Neuronal stem cell (in vitro differentiated cells): ENCODE data around the gene CCDC187.

Experiments used
- DNase-seq: peaks from one replicate; pipeline ENCODE4 v3.0.0-alpha.2; 2013; ENCODE audit warnings: low spot score
- H2AFZ ChIP-seq: one replicate; pipeline ENCODE4 v1.6.1; 2013; ENCODE audit warnings: mild to moderate bottlenecking, low read length, inconsistent platforms
- H2AK5ac ChIP-seq: 2 replicates; pipeline ENCODE4 v1.6.1; 2013; ENCODE audit warnings: low read depth, mild to moderate bottlenecking, inconsistent platforms, low read length, moderate library complexity, mixed read lengths
- H2BK120ac ChIP-seq: 2 replicates; pipeline ENCODE4 v1.6.1; 2013; ENCODE audit warnings: low read depth, mild to moderate bottlenecking, inconsistent platforms, low read length, moderate library complexity, mixed read lengths
- H2BK12ac ChIP-seq: one replicate; pipeline ENCODE4 v1.6.1; 2013; ENCODE audit warnings: low read length, inconsistent platforms
- H2BK15ac ChIP-seq: 2 replicates; pipeline ENCODE4 v1.6.1; 2013; ENCODE audit warnings: mild to moderate bottlenecking, low read length, inconsistent platforms, mixed read lengths
- H2BK5ac ChIP-seq: one replicate; pipeline ENCODE4 v1.6.1; 2013; ENCODE audit warnings: inconsistent platforms, mild to moderate bottlenecking, low read length, moderate library complexity
- H3K14ac ChIP-seq: one replicate; pipeline ENCODE4 v1.6.1; 2013; ENCODE audit warnings: low read length, inconsistent platforms
- H3K18ac ChIP-seq: 2 replicates; pipeline ENCODE4 v1.6.1; 2013; ENCODE audit warnings: low read length, inconsistent platforms
- H3K23ac ChIP-seq: 2 replicates; pipeline ENCODE4 v1.6.1; 2013; ENCODE audit warnings: low read depth, mild to moderate bottlenecking, mixed read lengths, low read length, inconsistent platforms; ENCODE audit not compliant: poor library complexity
- H3K27ac ChIP-seq: replicated peaks from 3 replicates; pipeline ENCODE4 v1.5.1; 2013; ENCODE audit warnings: low read length, inconsistent platforms
- H3K27me3 ChIP-seq, 3 experiments: 2 replicates each; pipeline ENCODE4 v1.6.1; 2013; ENCODE audit warnings: low read length in 3 of 3, mild to moderate bottlenecking in 2 of 3, inconsistent platforms in 1 of 3, low read depth in 1 of 3, mixed read lengths in 1 of 3, moderate library complexity in 1 of 3; ENCODE audit not compliant: control insufficient read depth in 3 of 3, insufficient read depth in 3 of 3
- H3K36me3 ChIP-seq, 2 donors: replicated peaks in 1 of 2; 2 replicates each; pipeline ENCODE4 v1.6.1; 2013; ENCODE audit warnings: low read length in 2 of 2; ENCODE audit not compliant: control insufficient read depth in 2 of 2, insufficient read depth in 2 of 2
- H3K4ac ChIP-seq: 2 replicates; pipeline ENCODE4 v1.6.1; 2013; ENCODE audit warnings: inconsistent platforms, mild to moderate bottlenecking, low read length, moderate library complexity
- H3K4me1 ChIP-seq, 2 donors: 1 replicate in 1 of 2; 2 replicates in 1 of 2; pipeline ENCODE4 v1.6.1; 2013; ENCODE audit warnings: low read length in 2 of 2, low read depth in 1 of 2; ENCODE audit not compliant: control insufficient read depth in 2 of 2, insufficient read depth in 1 of 2
- H3K4me2 ChIP-seq: one replicate; pipeline ENCODE4 v1.6.1; 2013; ENCODE audit warnings: mild to moderate bottlenecking, low read length, inconsistent platforms; ENCODE audit not compliant: insufficient read depth, poor library complexity, severe bottlenecking
- H3K4me3 ChIP-seq, 2 donors: 2 replicates each; pipeline ENCODE4 v1.5.1; 2013; ENCODE audit warnings: low read length in 2 of 2, mild to moderate bottlenecking in 2 of 2, inconsistent platforms in 1 of 2, moderate library complexity in 1 of 2
- H3K79me1 ChIP-seq: one replicate; pipeline ENCODE4 v1.6.1; 2013; ENCODE audit warnings: low read depth, mild to moderate bottlenecking, inconsistent platforms, low read length, moderate library complexity
- H3K9ac ChIP-seq: one replicate; pipeline ENCODE4 v1.6.1; 2013; ENCODE audit warnings: mild to moderate bottlenecking, low read depth, low read length, inconsistent platforms; ENCODE audit not compliant: poor library complexity
- H3K9me3 ChIP-seq, 2 donors: replicated peaks in 1 of 2; 2 replicates each; pipeline versions ENCODE3 to v1.6.1; 2013; ENCODE audit warnings: low read length in 2 of 2, mild to moderate bottlenecking in 2 of 2, inconsistent platforms in 1 of 2, low read depth in 1 of 2, mixed read lengths in 1 of 2, moderate library complexity in 1 of 2; ENCODE audit not compliant: control insufficient read depth in 2 of 2, insufficient read depth in 1 of 2
- H4K8ac ChIP-seq: one replicate; pipeline ENCODE4 v1.6.1; 2013; ENCODE audit warnings: low read depth, mild to moderate bottlenecking, inconsistent platforms, low read length, moderate library complexity
- H4K91ac ChIP-seq: one replicate; pipeline ENCODE4 v1.6.1; 2013; ENCODE audit warnings: low read length, low read depth, mild to moderate bottlenecking, inconsistent platforms; ENCODE audit not compliant: poor library complexity
- WGBS, 2 donors: extraction: QIAGEN DNeasy Blood & Tissue Kit; methylation state at CpG; one replicate each; pipeline ENCODE4 v1.1.7; 2013; ENCODE audit warnings: missing lambda C conversion rate in 2 of 2, mixed read lengths in 1 of 2; ENCODE audit not compliant: insufficient read length in 2 of 2, insufficient replicate concordance in 1 of 2; ENCODE audit errors: extremely low coverage in 2 of 2; 5-methylcytosine and 5-hydroxymethylcytosine counted together

Gene CCDC187

GRCh38 chr9:136260521-136260920 lies 43.4 kb downstream of the CCDC187 start:
- Histone ChIP-seq H3K9ac (peak overlapping the region; percentile 44), H3K4me3 (no peak overlapping the region), H2BK12ac (peak overlapping the region; percentile 16), H3K36me3 (no peaks in the 10 kb centered on the region), H3K4me1 (peaks cover 8 to 18% of the 10 kb centered on the region in 2 donors), H3K79me1 (peaks cover 4% of the 10 kb centered on the region), H3K14ac (peak overlapping the region; percentile 31), H3K9me3 (no peaks in the 10 kb centered on the region), H3K18ac (peak overlapping the region; percentile 76), H2AK5ac (peak overlapping the region; percentile 94), H3K23ac (peak overlapping the region; percentile 85), H3K27me3 (peaks cover 0 to 84% (median 0%) of the 10 kb centered on the region in 3 experiments), H3K4me2 (no peak overlapping the region), H3K27ac (no peak overlapping the region), H2BK120ac (no peak overlapping the region), H2AFZ (no peak overlapping the region), H4K8ac (no peak overlapping the region), H2BK15ac (peak overlapping the region; percentile 92), H3K4ac (no peak overlapping the region), H4K91ac (no peak overlapping the region), H2BK5ac (no peak overlapping the region)
- no peak for DNase-seq
- no CpG with 5 or more reads among the region's 10 CpGs for WGBS, 2 donors

DNA sequence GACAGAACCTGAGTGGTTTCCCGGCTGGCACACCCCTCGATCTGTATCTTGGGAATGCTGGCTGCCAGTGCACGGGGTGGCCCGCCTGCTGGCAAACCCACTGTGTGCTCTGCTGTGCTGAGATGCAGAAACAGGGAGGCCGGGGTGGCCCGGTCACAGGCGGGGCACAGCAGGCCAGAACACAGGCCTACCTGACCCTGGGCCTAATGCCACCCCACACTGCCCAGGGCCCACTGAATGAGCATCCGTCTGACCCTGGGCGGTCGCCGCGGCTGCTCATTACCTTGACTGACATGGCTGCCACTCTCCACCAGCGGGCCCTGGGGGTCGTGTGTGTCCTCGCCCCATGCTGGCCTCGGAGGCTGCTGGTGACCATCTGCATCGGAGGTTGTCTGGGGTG lies 44.1 kb downstream of the CCDC187 start:
- no CpG with 5 or more reads among the region's 17 CpGs for WGBS, 2 donors
- Histone ChIP-seq H2BK120ac (no peak overlapping the region), H3K27ac (no peak overlapping the region), H3K27me3 (peaks cover 0 to 83% (median 0%) of the 10 kb centered on the region in 3 experiments), H3K4me3 (no peak overlapping the region), H3K18ac (peak overlapping the region; percentile 71), H3K4me1 (peaks cover 10 to 18% of the 10 kb centered on the region in 2 donors), H3K79me1 (peaks cover 4% of the 10 kb centered on the region), H3K9me3 (no peaks in the 10 kb centered on the region), H3K4ac (no peak overlapping the region), H2AFZ (no peak overlapping the region), H3K36me3 (no peaks in the 10 kb centered on the region), H2BK5ac (peak overlapping the region; percentile 66), H2AK5ac (peak overlapping the region; percentile 94), H4K8ac (peak overlapping the region; percentile 65), H3K9ac (peak overlapping the region; percentile 44), H4K91ac (no peak overlapping the region), H2BK12ac (peak overlapping the region; percentile 22), H3K14ac (peak overlapping the region; percentile 21), H3K23ac (peak overlapping the region; percentile 43), H3K4me2 (no peak overlapping the region), H2BK15ac (peak overlapping the region; percentile 89)
- DNase-seq = no peak

- no peaks in the 10 kb centered on the region for H3K36me3 ChIP-seq
- peak overlapping the region; percentile 66 for H2BK5ac ChIP-seq
- peak overlapping the region; percentile 94 for H2AK5ac ChIP-seq
- H3K23ac ChIP-seq = no peak overlapping the region
- H2BK120ac ChIP-seq = no peak overlapping the region
- H3K27ac ChIP-seq = no peak overlapping the region
- H3K4ac ChIP-seq = no peak overlapping the region
- no peak overlapping the region for H3K9ac ChIP-seq
- peaks cover 4% of the 10 kb centered on the region for H3K79me1 ChIP-seq
- peak overlapping the region; percentile 71 for H3K18ac ChIP-seq
- H4K8ac ChIP-seq = no peak overlapping the region
- H3K14ac ChIP-seq = no peak overlapping the region
- H3K27me3 ChIP-seq = peaks cover 0 to 83% (median 0%) of the 10 kb centered on the region in 3 experiments
- no CpG with 5 or more reads among the region's 4 CpGs for WGBS, 2 donors
- H3K4me3 ChIP-seq = no peak overlapping the region
- H2AFZ ChIP-seq = no peak overlapping the region
- no peak for DNase-seq
- no peak overlapping the region for H3K4me2 ChIP-seq
- H4K91ac ChIP-seq = no peak overlapping the region
- no peaks in the 10 kb centered on the region for H3K9me3 ChIP-seq
- peak overlapping the region; percentile 89 for H2BK15ac ChIP-seq
- peaks cover 10 to 17% of the 10 kb centered on the region in 2 donors for H3K4me1 ChIP-seq
- peak overlapping the region; percentile 90 for H2BK12ac ChIP-seq
Measured at GRCh38 chr9:136259517-136259813, 44.4 kb downstream of the CCDC187 start.

GRCh38 chr9:136258786-136259516 lies 44.9 kb downstream of the CCDC187 start:
- Histone ChIP-seq H3K14ac (peak overlapping the region; percentile 71), H3K18ac (peak overlapping the region; percentile 90), H3K4me3 (no peak overlapping the region), H4K91ac (no peak overlapping the region), H3K9me3 (no peaks in the 10 kb centered on the region), H3K4me1 (peaks cover 8 to 12% of the 10 kb centered on the region in 2 donors), H3K27me3 (peaks cover 0 to 83% (median 0%) of the 10 kb centered on the region in 3 experiments), H3K79me1 (peaks cover 4% of the 10 kb centered on the region), H2BK12ac (peak overlapping the region; percentile 90), H2BK5ac (peak overlapping the region; percentile 66), H2AFZ (no peak overlapping the region), H3K27ac (no peak overlapping the region), H3K4ac (no peak overlapping the region), H3K4me2 (no peak overlapping the region), H2AK5ac (peak overlapping the region; percentile 75), H4K8ac (no peak overlapping the region), H3K23ac (peak overlapping the region; percentile 65), H3K9ac (no peak overlapping the region), H2BK15ac (peak overlapping the region; percentile 89), H2BK120ac (no peak overlapping the region), H3K36me3 (no peaks in the 10 kb centered on the region)
- DNase-seq = no peak
- no CpG with 5 or more reads among the region's 22 CpGs for WGBS, 2 donors
